ENCODE measurements around the gene EIF4G3.

DNA sequence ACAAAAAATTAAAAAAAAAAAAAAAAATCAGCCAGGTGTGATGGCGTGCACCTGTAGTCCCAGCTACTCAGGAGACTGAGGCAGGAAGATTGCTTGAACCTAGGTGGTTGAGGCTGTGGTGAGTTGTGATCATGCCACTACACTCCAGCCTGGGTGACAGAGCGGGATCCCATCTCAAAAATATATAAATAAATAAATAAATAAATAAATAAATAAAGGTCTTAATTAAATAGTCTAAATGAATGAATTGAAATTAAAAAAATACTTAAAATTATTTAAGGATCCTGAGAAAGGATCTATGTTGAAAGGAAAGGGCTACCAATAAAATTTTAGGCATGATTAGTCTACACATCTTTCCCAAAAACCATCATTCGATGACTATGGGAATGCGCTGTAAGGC lies 322.2 kb downstream of the EIF4G3 start:
- TF ChIP-seq POLR2AphosphoS5 (IDR thresholded peaks at IDR 0.05; ENCODE audit: low read depth, low read length) (no peak), TAF1 (IDR thresholded peaks at IDR 0.05; ENCODE audit: borderline replicate concordance, low read depth, low read length) (no peak), YY1 (IDR thresholded peaks at IDR 0.05; ENCODE audit: low read depth) (no peak), GATA2 (CRISPR knock-in tag; IDR thresholded peaks at IDR 0.05) (no peak), TEAD4 (IDR thresholded peaks at IDR 0.05; ENCODE audit: borderline replicate concordance, insufficient read depth) (no peak), FOXJ3 (CRISPR knock-in tag; IDR thresholded peaks at IDR 0.05) (no peak), SMC3 (IDR thresholded peaks at IDR 0.05; ENCODE audit: low read depth, low read length) (no peak), SIN3A (IDR thresholded peaks at IDR 0.05; ENCODE audit: borderline replicate concordance, low read depth, low read length) (no peak)
- TF ChIP-seq, protein P1, sequence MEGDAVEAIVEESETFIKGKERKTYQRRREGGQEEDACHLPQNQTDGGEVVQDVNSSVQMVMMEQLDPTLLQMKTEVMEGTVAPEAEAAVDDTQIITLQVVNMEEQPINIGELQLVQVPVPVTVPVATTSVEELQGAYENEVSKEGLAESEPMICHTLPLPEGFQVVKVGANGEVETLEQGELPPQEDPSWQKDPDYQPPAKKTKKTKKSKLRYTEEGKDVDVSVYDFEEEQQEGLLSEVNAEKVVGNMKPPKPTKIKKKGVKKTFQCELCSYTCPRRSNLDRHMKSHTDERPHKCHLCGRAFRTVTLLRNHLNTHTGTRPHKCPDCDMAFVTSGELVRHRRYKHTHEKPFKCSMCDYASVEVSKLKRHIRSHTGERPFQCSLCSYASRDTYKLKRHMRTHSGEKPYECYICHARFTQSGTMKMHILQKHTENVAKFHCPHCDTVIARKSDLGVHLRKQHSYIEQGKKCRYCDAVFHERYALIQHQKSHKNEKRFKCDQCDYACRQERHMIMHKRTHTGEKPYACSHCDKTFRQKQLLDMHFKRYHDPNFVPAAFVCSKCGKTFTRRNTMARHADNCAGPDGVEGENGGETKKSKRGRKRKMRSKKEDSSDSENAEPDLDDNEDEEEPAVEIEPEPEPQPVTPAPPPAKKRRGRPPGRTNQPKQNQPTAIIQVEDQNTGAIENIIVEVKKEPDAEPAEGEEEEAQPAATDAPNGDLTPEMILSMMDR (IDR thresholded peaks at IDR 0.05): no peak
- TF ChIP-seq, protein P2, sequence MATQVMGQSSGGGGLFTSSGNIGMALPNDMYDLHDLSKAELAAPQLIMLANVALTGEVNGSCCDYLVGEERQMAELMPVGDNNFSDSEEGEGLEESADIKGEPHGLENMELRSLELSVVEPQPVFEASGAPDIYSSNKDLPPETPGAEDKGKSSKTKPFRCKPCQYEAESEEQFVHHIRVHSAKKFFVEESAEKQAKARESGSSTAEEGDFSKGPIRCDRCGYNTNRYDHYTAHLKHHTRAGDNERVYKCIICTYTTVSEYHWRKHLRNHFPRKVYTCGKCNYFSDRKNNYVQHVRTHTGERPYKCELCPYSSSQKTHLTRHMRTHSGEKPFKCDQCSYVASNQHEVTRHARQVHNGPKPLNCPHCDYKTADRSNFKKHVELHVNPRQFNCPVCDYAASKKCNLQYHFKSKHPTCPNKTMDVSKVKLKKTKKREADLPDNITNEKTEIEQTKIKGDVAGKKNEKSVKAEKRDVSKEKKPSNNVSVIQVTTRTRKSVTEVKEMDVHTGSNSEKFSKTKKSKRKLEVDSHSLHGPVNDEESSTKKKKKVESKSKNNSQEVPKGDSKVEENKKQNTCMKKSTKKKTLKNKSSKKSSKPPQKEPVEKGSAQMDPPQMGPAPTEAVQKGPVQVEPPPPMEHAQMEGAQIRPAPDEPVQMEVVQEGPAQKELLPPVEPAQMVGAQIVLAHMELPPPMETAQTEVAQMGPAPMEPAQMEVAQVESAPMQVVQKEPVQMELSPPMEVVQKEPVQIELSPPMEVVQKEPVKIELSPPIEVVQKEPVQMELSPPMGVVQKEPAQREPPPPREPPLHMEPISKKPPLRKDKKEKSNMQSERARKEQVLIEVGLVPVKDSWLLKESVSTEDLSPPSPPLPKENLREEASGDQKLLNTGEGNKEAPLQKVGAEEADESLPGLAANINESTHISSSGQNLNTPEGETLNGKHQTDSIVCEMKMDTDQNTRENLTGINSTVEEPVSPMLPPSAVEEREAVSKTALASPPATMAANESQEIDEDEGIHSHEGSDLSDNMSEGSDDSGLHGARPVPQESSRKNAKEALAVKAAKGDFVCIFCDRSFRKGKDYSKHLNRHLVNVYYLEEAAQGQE (IDR thresholded peaks at IDR 0.05; ENCODE audit: low read depth, low read length): no peak
